Transverse colon (tissue), 4 donors: Measurements from ENCODE around the gene BBC3. TPM values are rescaled to one million over a fixed set of nuclear protein-coding genes. Genes with fewer than 3 reads are reported as not detected.
"Not testable (repeated sequence)": the region's sequence is repeated elsewhere in the genome, so short reads cannot be mapped to it uniquely, and the experiment has no call there.

Experiments used
- DNase-seq: peaks from one replicate; pipeline ENCODE4 v3.0.0-alpha.2; 2019
- H3K27ac ChIP-seq, 4 donors: fragments of 200-600 bp; sonication (generic); 2 replicates each; pipeline ENCODE4 v1.5.1; 2016 to 2018; ENCODE audit warnings: inconsistent platforms in 4 of 4
- H3K27me3 ChIP-seq: fragments of 200-600 bp; sonication (generic); 2 replicates; pipeline ENCODE4 v1.5.1; 2017; ENCODE audit warnings: inconsistent platforms
- H3K36me3 ChIP-seq, 4 donors: fragments of 200-600 bp; sonication (generic); 2 replicates each; pipeline ENCODE4 v1.5.1; 2017 to 2019; ENCODE audit warnings: inconsistent platforms in 4 of 4
- H3K4me1 ChIP-seq, 4 donors: fragments of 200-600 bp; sonication (generic); 2 replicates each; pipeline ENCODE4 v1.5.1; 2017 to 2020; ENCODE audit warnings: inconsistent platforms in 4 of 4
- H3K4me3 ChIP-seq, 4 donors: fragments of 200-600 bp; sonication (generic); 1 replicate in 1 of 4; 2 replicates in 3 of 4; pipeline versions ENCODE4 v1.5.1 to v1.6.1; 2017 to 2019; ENCODE audit warnings: inconsistent platforms in 4 of 4
- H3K9me3 ChIP-seq, 2 donors: fragments of 200-600 bp; sonication (generic); 2 replicates each; pipeline ENCODE4 v1.5.1; 2017 to 2019; ENCODE audit warnings: inconsistent platforms in 2 of 2
- CTCF ChIP-seq, 5 experiments: fragments of 200-600 bp in 3 of 5; fragments of 450-650 bp in 2 of 5; sonication (generic) in 3 of 5; IDR thresholded peaks; 1 replicate in 2 of 5; 2 replicates in 3 of 5; pipeline ENCODE4 v1.5.1; 2016 to 2017; ENCODE audit warnings: antibody characterized with exemption in 5 of 5, inconsistent platforms in 3 of 5, mild to moderate bottlenecking in 2 of 5, moderate library complexity in 1 of 5
- EP300 ChIP-seq: sonication (generic); formaldehyde crosslinking; IDR thresholded peaks from one replicate; pipeline ENCODE4 v1.6.1; 2017; ENCODE audit warnings: antibody characterized with exemption, low read depth
- POLR2A ChIP-seq: fragments of 450-650 bp; IDR thresholded peaks from one replicate; pipeline ENCODE4 v1.6.1; 2016; ENCODE audit warnings: antibody characterized with exemption, mild to moderate bottlenecking, moderate library complexity
- POLR2AphosphoS5 ChIP-seq, 3 donors: sonication (generic); formaldehyde crosslinking; IDR thresholded peaks; one replicate each; pipeline ENCODE4 v1.6.1; 2016; ENCODE audit warnings: antibody characterized with exemption in 3 of 3
- WGBS, 2 donors: methylation state at CpG; one replicate each; pipeline ENCODE4 v1.1.5; 2018; ENCODE audit warnings: low coverage in 1 of 2; 5-methylcytosine and 5-hydroxymethylcytosine counted together
- in situ Hi-C, 4 donors: fragments of 200-750 bp; cut with MboI; loops; one replicate each; pipeline versions ENCODE4 v1.15.0 to v1.15.1; 2017; ENCODE audit warnings: low sequenced_read_pairs in 3 of 4, low pct_ligation_motif_present in 1 of 4, low pct_unique_long_range_greater_than_20kb in 1 of 4
- intact Hi-C: fragments of 100-400 bp; cut with DNase I; formaldehyde crosslinking; loops from one replicate; pipeline ENCODE4 v1.15.1; 2023; ENCODE audit warnings: low total_unique reads
- total RNA-seq, 4 donors: library from RNA; depleted of rRNA; stranded (reverse); fragments of >200 nt; gene quantifications; one replicate each; pipeline ENCODE4 v1.1.0, GENCODE V29; 2016

BBC3 gene
- total RNA-seq, 4 donors from 2014 or later: 10.9 to 31.0 (median 14.4) TPM

GRCh38 chr19:47256693-47257410, 25.9 kb upstream of the BBC3 start:
- WGBS, 2 donors: 0 to 1% methylated on average over 4 to 31 of the region's 52 CpGs
- Histone ChIP-seq H3K36me3 (peaks cover 0 to 27% (median 8%) of the 10 kb centered on the region in 4 donors), H3K4me1 (peaks cover 15 to 26% (median 23%) of the 10 kb centered on the region in 4 donors), H3K9me3 (no peaks in the 10 kb centered on the region), H3K4me3 (peak overlapping the region; percentile 43 to 62 (median 56)), H3K27ac (peak overlapping the region; percentile 89 to 93 (median 92)), H3K27me3 (no peaks in the 10 kb centered on the region)
- DNase-seq: peak; percentile 100
- intact Hi-C loops (no loop called here), in situ Hi-C loops (no loop called here)
- no peak for TF ChIP-seq POLR2AphosphoS5 (IDR thresholded peaks at IDR 0.05)
- no peak for TF ChIP-seq EP300
- no peak for TF ChIP-seq CTCF (IDR thresholded peaks at IDR 0.05)
- no peak for TF ChIP-seq POLR2A

GRCh38 chr19:47255879-47256692, 25.1 kb upstream of the BBC3 start, which contains the start of gene CCDC9:
CCDC9 (plus strand) TSS chr19:47256525; CDS start chr19:47258401, 1,876 bp downstream.
- peak within 1 kb of the TSS; percentile 89 to 93 (median 92) for H3K27ac ChIP-seq
- peak within 1 kb of the TSS; percentile 43 to 62 (median 56) for H3K4me3 ChIP-seq
- 0 to 28% methylated on average over 1 to 37 of the region's 60 CpGs for WGBS, 2 donors
- no peaks in the 10 kb centered on the region for H3K9me3 ChIP-seq
- TF ChIP-seq POLR2AphosphoS5 (IDR thresholded peaks at IDR 0.05): peak; percentile 91 to 99 (median 98)
- TF ChIP-seq POLR2A: peak; percentile 92
- no peak for TF ChIP-seq EP300
- intact Hi-C loops (no loop called here), in situ Hi-C loops (no loop called here)
- H3K36me3 ChIP-seq: peaks cover 0 to 24% (median 7%) of the 10 kb centered on the region in 4 donors
- DNase-seq: peak; percentile 97
- H3K27me3 ChIP-seq: no peaks in the 10 kb centered on the region
- H3K4me1 ChIP-seq: peaks cover 15 to 26% (median 23%) of the 10 kb centered on the region in 4 donors

- WGBS, 2 donors: 97% methylated on average over 5 of the region's 5 CpGs; no CpG with 5 or more reads in 1 of the 2 donors
- TF ChIP-seq POLR2AphosphoS5 (IDR thresholded peaks at IDR 0.05) (no peak), CTCF (IDR thresholded peaks at IDR 0.05) (no peak), POLR2A (no peak), EP300 (no peak)
- Histone ChIP-seq H3K27ac (no peak overlapping the region), H3K36me3 (peaks cover 0 to 5% (median 0%) of the 10 kb centered on the region in 4 donors), H3K9me3 (no peaks in the 10 kb centered on the region), H3K4me1 (peaks cover 12 to 26% (median 24%) of the 10 kb centered on the region in 4 donors), H3K27me3 (no peaks in the 10 kb centered on the region), H3K4me3 (no peak overlapping the region)
- in situ Hi-C loops: no loop called here
- intact Hi-C loops: no loop called here
- no peak for DNase-seq
Observed at GRCh38 chr19:47253970-47254369, 23.0 kb upstream of the BBC3 start.

GRCh38 chr19:47253467-47253881, 22.5 kb upstream of the BBC3 start:
- intact Hi-C loops: no loop called here
- Histone ChIP-seq H3K4me3 (no peak overlapping the region), H3K27me3 (no peaks in the 10 kb centered on the region), H3K9me3 (no peaks in the 10 kb centered on the region), H3K36me3 (peaks cover 0 to under 1% (median 0%) of the 10 kb centered on the region in 4 donors), H3K4me1 (peaks cover 8 to 21% (median 19%) of the 10 kb centered on the region in 4 donors), H3K27ac (no peak overlapping the region)
- no peak for DNase-seq
- in situ Hi-C loops: no loop called here
- TF ChIP-seq POLR2A: no peak
- TF ChIP-seq CTCF (IDR thresholded peaks at IDR 0.05): no peak
- no peak for TF ChIP-seq POLR2AphosphoS5 (IDR thresholded peaks at IDR 0.05)
- TF ChIP-seq EP300: no peak
- WGBS, 2 donors: 76 to 87% methylated on average over 3 of the region's 3 CpGs

GRCh38 chr19:47253016-47253415, 22.0 kb upstream of the BBC3 start:
- H3K27ac ChIP-seq, H3K9me3 ChIP-seq, intact Hi-C loops, DNase-seq, H3K4me3 ChIP-seq, in situ Hi-C loops, H3K36me3 ChIP-seq, H3K27me3 ChIP-seq: not testable (repeated sequence)
- WGBS, 2 donors: 84 to 91% methylated on average over 8 of the region's 8 CpGs
- H3K4me1 ChIP-seq: peaks cover 3 to 16% (median 14%) of the 10 kb centered on the region in 4 donors
